ENCODE measurements around the gene CEND1. TPM values are rescaled to one million over a fixed set of nuclear protein-coding genes. Genes with fewer than 3 reads are reported as not detected.

CEND1 gene
- total RNA-seq: 0.20 to 0.67 TPM (median 0.41 TPM) in 3 replicates
- long read RNA-seq: 0 reads

GRCh38 chr11:789943-790342 lies at the start of gene CEND1:
Gene CEND1, minus strand, starts transcription at chr11:790090. Its CDS starts 1,514 bp downstream, at chr11:788576.
- Mint-ChIP-seq H3K4me3 (ENCODE audit: unreplicated experiment) (no peak within 1 kb of the TSS), H3K27me3 (ENCODE audit: low read depth) (no peaks in the 10 kb centered on the region), H3K9me3 (ENCODE audit: low read depth) (no peaks in the 10 kb centered on the region), H3K36me3 (ENCODE audit: low read depth) (peaks cover under 1% of the 10 kb centered on the region), H3K4me1 (ENCODE audit: low read depth) (no peaks in the 10 kb centered on the region), H3K27ac (ENCODE audit: unreplicated experiment) (no peak within 1 kb of the TSS)
- no peak for TF ChIP-seq CTCF (IDR thresholded peaks at IDR 0.05)
- DNase-seq (ENCODE audit: low spot score): no peak

- Mint-ChIP-seq H3K9me3 (ENCODE audit: low read depth) (no peaks in the 10 kb centered on the region), H3K36me3 (ENCODE audit: low read depth) (peaks cover 6% of the 10 kb centered on the region), H3K27ac (ENCODE audit: unreplicated experiment) (peak overlapping the region; percentile 5), H3K4me3 (ENCODE audit: unreplicated experiment) (no peak overlapping the region), H3K27me3 (ENCODE audit: low read depth) (no peaks in the 10 kb centered on the region), H3K4me1 (ENCODE audit: low read depth) (peaks cover 44% of the 10 kb centered on the region)
- DNase-seq (ENCODE audit: low spot score): no peak
- no peak for TF ChIP-seq CTCF (IDR thresholded peaks at IDR 0.05)
Observed at GRCh38 chr11:839280-839623, 49.4 kb upstream of the CEND1 start.

GRCh38 chr11:838441-839279 lies 48.8 kb upstream of the CEND1 start:
- H3K4me3 Mint-ChIP-seq (ENCODE audit: unreplicated experiment): no peak overlapping the region
- TF ChIP-seq CTCF (IDR thresholded peaks at IDR 0.05): peak; percentile 51
- no peaks in the 10 kb centered on the region for H3K27me3 Mint-ChIP-seq (ENCODE audit: low read depth)
- no peaks in the 10 kb centered on the region for H3K9me3 Mint-ChIP-seq (ENCODE audit: low read depth)
- peaks cover 43% of the 10 kb centered on the region for H3K4me1 Mint-ChIP-seq (ENCODE audit: low read depth)
- no peak for DNase-seq (ENCODE audit: low spot score)
- H3K27ac Mint-ChIP-seq (ENCODE audit: unreplicated experiment): peak overlapping the region; percentile 59
- H3K36me3 Mint-ChIP-seq (ENCODE audit: low read depth): peaks cover 6% of the 10 kb centered on the region

- peaks cover 6% of the 10 kb centered on the region for H3K36me3 Mint-ChIP-seq (ENCODE audit: low read depth)
- no peak for TF ChIP-seq CTCF (IDR thresholded peaks at IDR 0.05)
Observed at GRCh38 chr11:837990-838307, 48.1 kb upstream of the CEND1 start.

GRCh38 chr11:837189-837989 lies 47.5 kb upstream of the CEND1 start:
- Mint-ChIP-seq H3K9me3 (ENCODE audit: low read depth) (no peaks in the 10 kb centered on the region), H3K27me3 (ENCODE audit: low read depth) (no peaks in the 10 kb centered on the region), H3K4me1 (ENCODE audit: low read depth) (peaks cover 39% of the 10 kb centered on the region), H3K4me3 (ENCODE audit: unreplicated experiment) (no peak overlapping the region), H3K36me3 (ENCODE audit: low read depth) (peaks cover 6% of the 10 kb centered on the region), H3K27ac (ENCODE audit: unreplicated experiment) (no peak overlapping the region)
- no peak for DNase-seq (ENCODE audit: low spot score)
- TF ChIP-seq CTCF (IDR thresholded peaks at IDR 0.05): no peak

More at GRCh38 chr11:837990-838307, 48.1 kb upstream of the CEND1 start:
- peaks cover 38% of the 10 kb centered on the region for H3K4me1 Mint-ChIP-seq (ENCODE audit: low read depth)
- H3K4me3 Mint-ChIP-seq (ENCODE audit: unreplicated experiment): no peak overlapping the region
- no peaks in the 10 kb centered on the region for H3K27me3 Mint-ChIP-seq (ENCODE audit: low read depth)
- H3K27ac Mint-ChIP-seq (ENCODE audit: unreplicated experiment): no peak overlapping the region
- DNase-seq (ENCODE audit: low spot score): no peak
- H3K9me3 Mint-ChIP-seq (ENCODE audit: low read depth): no peaks in the 10 kb centered on the region
